ENCODE data around the gene NEDD4. TPM values are rescaled to one million over a fixed set of nuclear protein-coding genes. Genes with fewer than 3 reads are reported as not detected.
"Not testable (repeated sequence)": the region's sequence is repeated elsewhere in the genome, so short reads cannot be mapped to it uniquely, and the experiment has no call there.

The NEDD4 gene
- total RNA-seq, 4 donors from 2014 or later = 16.7 to 40.4 (median 29.4) TPM

DNA sequence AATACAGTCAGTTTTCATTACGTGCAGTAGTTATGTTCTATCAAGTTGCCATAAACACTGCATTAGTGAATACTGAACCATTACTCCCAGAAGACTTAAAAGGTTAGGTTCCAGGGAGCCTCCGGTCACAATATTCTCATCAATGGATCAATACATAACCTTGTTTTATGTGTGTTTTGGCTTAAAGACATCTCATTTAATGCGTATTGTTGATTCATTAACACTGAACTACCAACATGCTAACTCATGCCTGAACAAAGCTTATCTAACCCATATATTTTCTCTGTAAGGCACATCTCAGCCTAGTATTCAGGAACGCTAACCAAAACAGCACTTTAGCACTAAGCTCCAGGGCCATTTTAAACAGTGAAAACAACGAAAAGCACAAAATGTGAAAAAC is 24.1 kb upstream of the NEDD4 start:
- no peak for DNase-seq (ENCODE audit: low spot score in 2 of 2)
- intact Hi-C loops (cut with DNase I; ENCODE audit: low total_unique reads) = no loop called here
- 62 to 66% methylated on average over 5 of the region's 5 CpGs for WGBS, 2 donors
- TF ChIP-seq, protein P1, sequence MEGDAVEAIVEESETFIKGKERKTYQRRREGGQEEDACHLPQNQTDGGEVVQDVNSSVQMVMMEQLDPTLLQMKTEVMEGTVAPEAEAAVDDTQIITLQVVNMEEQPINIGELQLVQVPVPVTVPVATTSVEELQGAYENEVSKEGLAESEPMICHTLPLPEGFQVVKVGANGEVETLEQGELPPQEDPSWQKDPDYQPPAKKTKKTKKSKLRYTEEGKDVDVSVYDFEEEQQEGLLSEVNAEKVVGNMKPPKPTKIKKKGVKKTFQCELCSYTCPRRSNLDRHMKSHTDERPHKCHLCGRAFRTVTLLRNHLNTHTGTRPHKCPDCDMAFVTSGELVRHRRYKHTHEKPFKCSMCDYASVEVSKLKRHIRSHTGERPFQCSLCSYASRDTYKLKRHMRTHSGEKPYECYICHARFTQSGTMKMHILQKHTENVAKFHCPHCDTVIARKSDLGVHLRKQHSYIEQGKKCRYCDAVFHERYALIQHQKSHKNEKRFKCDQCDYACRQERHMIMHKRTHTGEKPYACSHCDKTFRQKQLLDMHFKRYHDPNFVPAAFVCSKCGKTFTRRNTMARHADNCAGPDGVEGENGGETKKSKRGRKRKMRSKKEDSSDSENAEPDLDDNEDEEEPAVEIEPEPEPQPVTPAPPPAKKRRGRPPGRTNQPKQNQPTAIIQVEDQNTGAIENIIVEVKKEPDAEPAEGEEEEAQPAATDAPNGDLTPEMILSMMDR (IDR thresholded peaks at IDR 0.05) = no peak
- no peak for TF ChIP-seq POLR2A (IDR thresholded peaks at IDR 0.05)
- H3K4me3 ChIP-seq (ENCODE audit: low read depth, poor library complexity, severe bottlenecking) = no peak overlapping the region

DNA sequence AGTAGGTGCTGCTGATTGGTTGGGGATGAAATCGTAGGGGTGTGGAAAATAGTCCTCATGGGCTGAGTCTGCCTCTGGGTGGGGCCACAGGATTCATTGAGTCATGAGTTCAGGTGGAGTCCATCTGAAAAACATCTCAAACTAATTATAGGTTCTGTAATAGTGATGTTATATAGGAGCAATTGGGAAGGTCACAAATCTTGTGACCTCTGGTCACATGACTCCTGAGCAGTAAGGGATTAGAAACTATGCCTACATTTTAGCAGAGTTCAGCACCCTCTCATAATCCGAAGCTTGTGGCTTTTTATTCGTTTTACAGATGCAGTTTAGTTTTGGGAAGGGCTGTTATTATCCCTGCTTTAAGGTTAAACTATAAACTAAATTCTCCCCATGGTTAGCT is 22.9 kb upstream of the NEDD4 start:
- WGBS, 2 donors = 88 to 93% methylated on average over 3 of the region's 3 CpGs
- TF ChIP-seq, protein P1 (IDR thresholded peaks at IDR 0.05) = no peak
- no peak for TF ChIP-seq POLR2A (IDR thresholded peaks at IDR 0.05)
- intact Hi-C loops (cut with DNase I; ENCODE audit: low total_unique reads) = no loop called here
- no peak overlapping the region for H3K4me3 ChIP-seq (ENCODE audit: low read depth, poor library complexity, severe bottlenecking)
- no peak for DNase-seq (ENCODE audit: low spot score in 2 of 2)

DNA sequence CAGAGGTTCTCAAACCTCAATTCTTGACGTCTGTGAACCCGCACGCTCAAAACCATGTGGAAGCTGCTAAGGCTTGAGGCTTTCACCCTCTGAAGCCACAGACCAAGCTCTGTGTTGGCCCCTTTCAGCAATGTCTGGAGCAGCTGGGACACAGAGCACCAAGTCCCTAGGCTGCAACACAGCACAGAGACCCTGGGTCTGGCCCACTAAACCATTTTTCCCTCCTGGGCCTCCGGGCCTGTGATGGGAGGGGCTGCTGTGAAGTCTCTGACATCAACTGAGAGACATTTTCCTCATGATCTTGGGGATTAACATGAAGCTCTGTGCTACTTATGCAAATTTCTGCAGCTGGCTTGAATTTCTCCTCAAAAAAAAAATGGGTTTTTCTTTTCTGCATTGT is 21.3 kb upstream of the NEDD4 start:
- intact Hi-C loops (cut with DNase I; ENCODE audit: low total_unique reads) = no loop called here

DNA sequence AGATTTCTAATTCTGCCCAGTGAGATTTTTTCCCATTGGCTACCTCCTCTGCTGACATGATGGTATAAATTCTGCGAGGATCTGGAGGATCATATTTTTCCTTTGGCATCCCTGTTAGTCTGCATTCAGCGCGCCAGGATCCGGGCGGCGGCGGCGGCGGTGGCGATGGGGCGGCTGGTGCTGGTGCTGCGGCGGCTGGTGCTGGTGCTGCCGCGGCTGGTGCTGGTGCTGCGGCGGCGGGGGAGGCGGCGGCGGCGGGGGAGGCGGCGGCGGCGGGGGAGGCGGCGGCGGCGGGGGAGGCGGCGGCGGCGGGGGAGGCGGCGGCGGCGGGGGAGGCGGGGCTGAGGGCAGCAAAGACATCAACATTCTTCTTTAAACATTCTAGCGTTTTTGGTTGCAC is 13.6 kb upstream of the NEDD4 start:
- WGBS, 2 donors = 66 to 75% methylated on average over 37 to 40 of the region's 40 CpGs
- intact Hi-C loops (cut with DNase I; ENCODE audit: low total_unique reads) = not testable (repeated sequence)

More for the DNA sequence above, 21.3 kb upstream of the NEDD4 start:
- H3K4me3 ChIP-seq (ENCODE audit: low read depth, poor library complexity, severe bottlenecking) = no peak overlapping the region
- TF ChIP-seq POLR2A (IDR thresholded peaks at IDR 0.05) = no peak
- TF ChIP-seq, protein P1 (IDR thresholded peaks at IDR 0.05) = no peak
- 84 to 93% methylated on average over 4 of the region's 4 CpGs for WGBS, 2 donors
- no peak for DNase-seq (ENCODE audit: low spot score in 2 of 2)

DNA sequence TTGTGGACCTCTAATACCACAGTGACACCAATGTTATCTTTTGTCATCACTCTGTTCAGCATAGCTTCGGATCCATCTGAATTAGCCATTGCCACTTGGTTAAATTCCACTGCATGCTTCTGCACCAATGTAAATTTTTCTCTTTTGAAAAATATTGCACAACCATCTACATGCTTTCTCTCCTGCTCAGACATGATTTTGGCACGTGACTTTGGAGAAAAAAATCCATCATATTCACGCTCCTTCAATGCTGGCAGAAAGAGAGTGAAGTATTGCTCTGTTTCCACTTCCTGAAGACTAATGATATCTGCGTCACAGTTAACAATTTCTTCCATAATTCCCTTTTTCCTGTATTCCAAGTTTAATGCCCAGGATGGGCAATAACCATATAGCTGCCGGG is 13.0 kb upstream of the NEDD4 start:
- H3K4me3 ChIP-seq (ENCODE audit: low read depth, poor library complexity, severe bottlenecking); DNase-seq (ENCODE audit: low spot score in 2 of 2); intact Hi-C loops (cut with DNase I; ENCODE audit: low total_unique reads): not testable (repeated sequence)
- WGBS, 2 donors = 51 to 56% methylated on average over 5 of the region's 5 CpGs

More for the DNA sequence above, 13.6 kb upstream of the NEDD4 start:
- DNase-seq (ENCODE audit: low spot score in 2 of 2); H3K4me3 ChIP-seq (ENCODE audit: low read depth, poor library complexity, severe bottlenecking): not testable (repeated sequence)

DNA sequence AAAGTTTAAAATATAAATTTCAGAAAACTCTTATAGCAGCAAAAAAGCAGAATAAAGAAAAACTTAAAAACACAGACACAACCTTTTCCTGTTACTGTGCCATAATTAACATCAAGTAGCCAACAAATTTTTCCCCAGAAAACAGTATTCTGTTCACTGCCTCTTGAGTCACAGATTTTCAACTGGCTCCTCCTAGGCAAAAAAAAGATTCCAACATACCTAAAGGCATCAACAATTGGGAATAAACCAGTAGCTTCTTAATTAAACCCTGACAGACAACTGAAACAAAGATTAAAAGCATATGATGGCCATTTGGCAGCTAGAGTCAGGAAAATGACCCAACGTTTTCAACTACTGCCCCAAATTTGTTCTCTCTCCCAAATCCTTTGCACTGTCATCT is 10.9 kb upstream of the NEDD4 start:
- intact Hi-C loops (cut with DNase I; ENCODE audit: low total_unique reads); DNase-seq (ENCODE audit: low spot score in 2 of 2); H3K4me3 ChIP-seq (ENCODE audit: low read depth, poor library complexity, severe bottlenecking): not testable (repeated sequence)
- 17 to 40% methylated on average over 1 of the region's 1 CpG for WGBS, 2 donors

DNA sequence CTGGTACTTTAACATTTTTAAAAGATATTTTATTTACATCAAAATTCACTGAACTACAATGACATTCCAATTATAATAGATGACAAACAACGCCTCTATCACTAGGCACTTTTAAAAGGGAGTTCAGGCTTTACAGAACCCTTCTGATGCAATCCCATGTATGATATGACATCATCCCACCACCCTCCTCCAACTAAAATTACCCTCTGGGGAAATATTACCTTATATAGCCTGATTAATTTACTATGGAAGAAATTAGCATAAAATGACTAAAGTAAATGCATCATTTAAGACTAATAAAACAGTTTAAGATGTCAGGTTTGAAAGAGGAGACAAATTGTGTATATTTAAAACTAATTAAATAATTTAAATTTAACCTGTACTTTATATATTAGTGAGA is 10.4 kb upstream of the NEDD4 start:
- intact Hi-C loops (cut with DNase I; ENCODE audit: low total_unique reads); H3K4me3 ChIP-seq (ENCODE audit: low read depth, poor library complexity, severe bottlenecking); DNase-seq (ENCODE audit: low spot score in 2 of 2): not testable (repeated sequence)
- WGBS, 2 donors = 78 to 100% methylated on average over 1 of the region's 1 CpG

DNA sequence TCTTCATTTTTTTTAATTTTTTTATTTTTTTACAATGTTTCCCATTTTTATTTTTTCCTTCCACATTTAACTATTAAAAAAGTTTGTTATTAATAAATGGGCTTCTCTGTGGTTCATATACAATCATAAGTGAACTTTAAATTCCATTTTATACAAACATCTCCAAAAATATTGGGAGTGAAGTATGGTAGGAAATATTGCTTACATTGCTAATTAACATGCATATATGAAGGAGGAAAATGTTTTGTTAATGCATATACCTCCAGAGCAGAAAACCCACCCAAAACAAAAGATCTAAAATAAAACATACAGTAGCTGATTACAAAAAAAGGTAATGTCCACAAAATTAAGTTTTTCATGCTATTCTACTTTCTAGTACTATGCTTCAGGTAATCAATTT is 9.9 kb upstream of the NEDD4 start:
- H3K4me3 ChIP-seq (ENCODE audit: low read depth, poor library complexity, severe bottlenecking); DNase-seq (ENCODE audit: low spot score in 2 of 2); intact Hi-C loops (cut with DNase I; ENCODE audit: low total_unique reads): not testable (repeated sequence)

Measured in lower leg skin (tissue), 4 donors.